GM19328 (cell line): ENCODE results near the gene KPTN.

Experiments used
- ATAC-seq: cut with Tn5 transposase; IDR thresholded peaks from one replicate; pipeline ENCODE4 v1.9.1; 2021; ENCODE audit warnings: mild to moderate bottlenecking, moderate library complexity; ENCODE audit not compliant: unreplicated experiment

KPTN gene

DNA sequence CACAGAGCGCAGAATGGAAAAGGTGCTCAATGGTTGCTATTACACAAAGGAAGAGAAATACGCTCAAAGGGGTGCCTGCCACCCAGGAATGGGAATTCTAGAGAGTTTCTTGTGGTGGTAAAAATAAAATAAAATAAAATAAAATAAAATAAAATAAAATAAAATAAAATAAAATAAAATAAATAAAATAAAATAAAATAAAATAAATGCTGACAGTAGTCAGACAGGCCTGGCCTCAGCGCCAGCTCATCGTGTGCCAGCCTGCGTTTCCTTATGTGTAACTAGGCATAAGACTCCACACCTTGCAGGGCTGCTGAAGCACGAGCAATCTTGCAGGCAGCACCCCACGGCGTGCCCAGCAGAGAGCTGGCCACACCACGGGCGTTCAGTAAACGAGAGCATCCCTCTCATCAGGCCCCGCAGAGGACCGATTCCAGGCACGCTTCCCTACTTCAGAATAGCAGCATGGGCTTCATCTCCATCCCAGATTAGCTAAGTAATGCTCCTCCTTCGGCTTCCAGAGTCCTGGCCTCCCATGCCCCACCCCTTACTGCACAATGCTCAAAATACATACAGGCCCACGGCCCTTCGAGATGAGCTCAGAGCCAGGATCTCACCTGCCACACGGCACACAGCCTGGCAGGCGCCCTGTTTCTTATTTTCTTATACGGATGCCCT, 25.3 kb upstream of the KPTN start:
- ATAC-seq, result no peak

- ATAC-seq, result no peak
Measured at GRCh38 chr19:47508721-47509120, 24.7 kb upstream of the KPTN start.

DNA sequence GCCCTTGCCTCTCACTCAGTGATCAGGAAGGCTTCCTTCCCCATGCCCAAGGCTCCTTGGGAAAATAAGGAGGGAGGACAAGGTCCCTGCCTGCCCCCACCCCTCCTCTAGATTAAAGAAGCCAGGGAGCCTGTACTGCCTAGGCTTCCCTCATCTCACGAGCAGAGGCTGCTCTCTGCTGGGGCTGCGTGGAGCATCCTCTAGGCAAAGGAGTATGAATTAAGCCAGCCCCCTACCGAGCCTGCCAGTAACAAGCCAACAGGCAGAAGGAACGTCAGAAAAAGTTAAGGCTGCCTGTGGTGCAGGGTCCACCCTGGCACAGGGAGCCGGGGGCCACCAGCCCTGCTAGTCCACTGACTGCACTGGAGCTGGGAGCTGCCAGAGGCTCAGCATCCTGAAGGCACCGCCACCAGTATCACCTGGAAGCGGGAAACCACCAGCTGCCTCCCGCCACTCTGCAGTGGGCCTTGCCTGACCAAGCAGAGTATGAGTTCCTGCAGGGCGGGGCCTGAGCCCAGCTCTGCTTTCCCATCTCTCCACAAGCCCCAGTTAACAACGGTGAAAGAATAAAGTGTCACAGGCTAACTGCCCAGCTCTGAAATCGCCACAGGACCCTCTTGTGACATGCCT, 24.0 kb upstream of the KPTN start:
- ATAC-seq, result no peak

DNA sequence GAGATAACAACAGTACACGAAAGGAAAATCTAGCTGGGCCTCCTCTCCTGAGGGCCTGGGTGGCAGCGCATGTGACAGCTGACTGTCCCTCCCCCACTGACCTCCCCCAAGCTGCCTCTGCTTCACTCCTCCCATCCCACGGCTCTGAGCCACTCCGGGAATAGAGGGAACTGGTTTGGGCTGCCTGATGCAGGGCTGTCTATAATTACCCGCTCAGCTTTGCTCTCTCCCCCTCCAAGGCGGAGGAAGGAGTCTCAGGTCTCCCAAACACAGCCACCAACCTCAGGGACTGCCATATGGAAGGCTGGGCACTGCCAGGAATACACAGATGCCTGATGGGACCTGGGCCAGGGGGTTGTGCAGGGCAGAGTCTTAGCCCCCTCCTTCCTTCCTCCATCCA, 23.0 kb upstream of the KPTN start:
- no peak for ATAC-seq

- no peak for ATAC-seq
Measured at GRCh38 chr19:47506459-47506858, 22.4 kb upstream of the KPTN start.

GRCh38 chr19:47505506-47505905, 21.5 kb upstream of the KPTN start:
- ATAC-seq, result no peak

DNA sequence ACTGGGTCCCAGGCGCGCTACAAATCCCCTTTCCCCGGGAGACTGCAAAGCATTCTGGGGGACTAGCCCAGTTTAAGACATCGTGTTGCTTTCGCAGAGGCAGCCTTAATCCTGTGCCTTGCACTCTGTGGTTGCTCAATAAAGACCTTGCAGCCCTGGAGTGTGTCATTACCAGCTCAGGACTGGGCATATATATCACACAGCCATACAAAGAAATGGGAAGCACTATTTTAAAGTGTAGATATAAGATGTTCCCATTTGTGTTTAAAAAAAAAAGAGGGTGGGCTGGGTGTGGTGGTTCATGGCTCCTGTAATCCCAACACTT, 19.8 kb upstream of the KPTN start:
- no peak for ATAC-seq

- ATAC-seq, result no peak
Measured at GRCh38 chr19:47503130-47503825, 19.3 kb upstream of the KPTN start.

DNA sequence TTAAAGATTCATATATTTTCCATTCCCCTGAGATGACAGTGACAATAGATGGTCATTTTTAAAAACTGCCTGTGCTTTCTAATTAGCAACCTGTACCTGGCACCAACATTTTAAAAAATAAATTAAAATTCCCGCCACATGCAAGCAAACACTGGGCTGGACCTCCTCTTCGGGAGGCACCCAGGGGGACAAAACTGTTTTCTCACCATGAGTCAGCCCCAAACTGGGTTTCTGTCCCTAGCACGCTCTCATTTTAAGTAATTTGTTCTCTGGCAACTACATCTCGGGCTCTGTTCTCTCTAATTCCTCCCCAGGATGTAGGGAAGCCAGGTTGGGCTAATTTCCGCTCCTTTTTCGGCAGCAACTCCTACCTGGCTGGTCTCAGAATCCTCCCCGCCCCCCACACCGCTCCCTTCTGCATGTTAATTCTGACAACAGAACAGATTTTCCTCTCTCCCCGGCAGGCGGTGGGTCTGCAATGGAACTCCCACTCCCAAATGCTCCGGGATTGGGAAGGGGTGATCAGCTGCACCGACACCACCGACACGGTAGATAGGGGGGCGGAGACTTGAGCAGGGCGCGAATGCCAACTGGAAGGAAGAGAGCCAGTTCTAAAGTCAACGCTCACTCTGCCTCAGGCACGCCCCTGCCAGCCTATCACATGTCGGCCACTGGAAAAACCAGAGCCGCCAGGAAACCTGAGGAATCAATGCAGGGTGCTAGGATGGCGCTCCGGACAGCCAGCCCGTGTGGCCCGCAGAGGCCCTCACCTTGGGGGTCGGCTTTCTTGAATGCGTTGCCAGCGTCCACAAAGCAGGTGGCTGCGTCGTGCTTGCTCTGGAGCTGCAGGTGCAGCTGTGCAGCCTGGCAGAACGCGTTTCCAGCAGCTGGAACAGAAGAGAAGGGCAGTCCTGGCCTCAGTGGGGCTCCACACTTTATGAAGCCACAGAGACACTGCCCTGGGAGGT, 16.1 kb upstream of the KPTN start:
- no peak for ATAC-seq

DNA sequence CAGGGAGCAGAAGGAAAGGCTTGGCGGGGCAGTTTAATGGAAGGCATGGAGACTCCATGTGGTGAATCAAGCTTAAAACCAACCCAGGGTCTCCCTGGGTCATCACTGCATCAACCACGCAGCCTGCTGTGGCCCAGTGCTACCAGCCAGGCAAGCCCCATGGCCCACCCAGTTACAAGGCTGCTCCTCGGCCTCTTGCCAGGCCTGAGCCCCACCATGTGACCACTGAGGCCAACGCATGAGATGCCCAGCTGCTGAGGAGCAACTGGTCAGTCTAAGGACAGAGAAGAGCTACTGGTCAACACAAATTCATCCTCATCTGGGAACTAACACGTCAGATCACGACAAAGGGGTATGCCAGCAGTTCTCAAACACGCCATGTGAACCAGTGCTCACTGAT, 15.4 kb upstream of the KPTN start:
- no peak for ATAC-seq

GRCh38 chr19:47498561-47498960, 14.5 kb upstream of the KPTN start:
- no peak for ATAC-seq

GRCh38 chr19:47497821-47498520, 14.0 kb upstream of the KPTN start:
- no peak for ATAC-seq

DNA sequence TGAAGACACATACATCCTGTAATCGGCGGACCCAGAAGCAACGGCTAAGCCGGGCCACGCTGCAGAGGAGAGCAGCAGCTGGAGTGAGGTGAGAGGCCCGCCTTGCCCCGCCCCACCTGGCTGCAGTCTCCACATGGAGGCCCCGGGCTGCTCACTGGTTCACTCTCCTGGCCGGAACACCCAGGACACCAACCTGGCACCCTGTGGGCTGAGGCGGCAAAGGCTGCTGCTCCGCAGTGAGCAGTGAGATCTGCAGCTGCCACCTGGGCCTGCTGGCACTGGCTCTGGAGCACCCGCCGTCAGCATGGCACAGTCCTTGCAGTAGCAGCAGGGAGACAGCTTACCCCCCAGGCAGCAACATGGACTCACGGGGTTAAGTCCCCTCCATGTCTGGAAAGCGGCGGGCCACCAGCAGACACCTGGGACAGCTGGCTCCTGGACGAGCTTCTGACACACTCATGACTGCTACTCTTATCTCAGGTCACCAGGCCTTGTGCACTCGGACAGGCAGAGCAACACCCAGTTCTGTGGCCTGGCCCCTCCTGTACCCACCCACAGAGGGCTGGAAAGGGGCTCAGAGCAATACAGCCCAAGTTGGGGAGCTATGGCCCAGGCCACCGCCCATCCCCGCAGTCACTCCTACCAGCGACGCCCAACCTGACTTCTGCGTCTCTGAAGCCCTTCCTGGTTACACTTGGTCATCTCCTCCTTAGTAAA, 13.2 kb upstream of the KPTN start:
- no peak for ATAC-seq

- ATAC-seq, result no peak
Measured at GRCh38 chr19:47495478-47496372, 11.7 kb upstream of the KPTN start.

GRCh38 chr19:47494729-47495128, 10.7 kb upstream of the KPTN start:
- no peak for ATAC-seq

- ATAC-seq, result no peak
Measured at GRCh38 chr19:47494211-47494547, 10.2 kb upstream of the KPTN start.

DNA sequence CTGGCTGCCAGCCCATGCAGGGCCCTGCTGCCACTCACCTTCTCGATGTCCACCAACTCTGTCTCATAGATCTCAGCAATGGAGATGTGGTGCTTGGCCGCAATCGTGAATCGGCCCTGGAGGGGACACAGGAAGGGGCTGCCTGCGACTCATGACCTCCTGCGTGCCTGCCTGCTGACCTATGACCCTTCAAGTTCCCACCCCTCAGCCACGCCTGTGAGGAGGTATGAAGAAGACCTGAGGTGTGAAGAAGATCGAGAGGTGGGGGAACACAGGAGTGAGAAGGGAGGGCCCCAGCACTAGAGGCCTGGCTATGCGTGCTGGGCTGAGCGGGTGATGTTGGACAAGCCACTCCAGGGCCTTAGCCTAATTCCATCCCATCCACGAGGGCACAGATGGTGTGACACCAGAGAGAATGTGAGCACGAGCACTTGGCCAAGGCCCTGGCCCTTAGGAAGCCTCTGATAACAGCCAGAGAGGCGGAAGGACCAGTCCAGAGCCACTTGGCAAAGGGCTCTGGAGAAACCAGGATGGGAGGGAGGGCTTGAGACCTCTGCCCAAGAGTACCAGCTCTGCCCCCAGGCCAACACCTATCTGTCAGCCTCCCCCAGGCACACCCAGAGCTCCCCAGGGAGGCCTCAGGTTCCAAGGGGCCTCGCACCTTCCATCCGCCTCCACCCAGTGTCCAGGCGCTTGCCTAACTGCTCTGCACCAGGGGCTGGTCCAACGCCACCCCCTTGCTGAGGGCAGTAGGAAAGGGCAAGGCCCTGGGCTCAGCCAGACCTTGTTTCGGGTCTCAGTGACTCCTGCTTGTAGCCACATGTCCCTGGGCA, 9.6 kb upstream of the KPTN start:
- ATAC-seq, result no peak
